Mesothelial cell of epicardium (in vitro differentiated cells): Measurements from ENCODE around the gene MED12L. TPM values are rescaled to one million over a fixed set of nuclear protein-coding genes. Genes with fewer than 3 reads are reported as not detected.

Experiments
- DNase-seq, 2 experiments: peaks; one replicate each; pipeline ENCODE4 v3.0.0; 2021; ENCODE audit warnings: low spot score in 2 of 2; ENCODE audit not compliant: unreplicated experiment in 2 of 2
- H3K27ac Mint-ChIP-seq: 2 replicates; pipeline ENCODE4 v1.8.0; 2021; ENCODE audit warnings: mixed read lengths
- H3K27me3 Mint-ChIP-seq: 2 replicates; pipeline ENCODE4 v1.8.0; 2021; ENCODE audit warnings: low read depth, mixed read lengths
- H3K36me3 Mint-ChIP-seq: 2 replicates; pipeline ENCODE4 v1.8.0; 2021; ENCODE audit warnings: mixed read lengths
- H3K4me1 Mint-ChIP-seq: 2 replicates; pipeline ENCODE4 v1.8.0; 2021; ENCODE audit warnings: mixed read lengths
- H3K4me3 Mint-ChIP-seq: 2 replicates; pipeline ENCODE4 v1.8.0; 2021; ENCODE audit warnings: mild to moderate bottlenecking, moderate library complexity, mixed read lengths
- H3K9me3 Mint-ChIP-seq: 2 replicates; pipeline ENCODE4 v1.8.0; 2021; ENCODE audit warnings: mixed read lengths
- CTCF ChIP-seq: fragments of 200-600 bp; sonication (generic); IDR thresholded peaks from one replicate; pipeline ENCODE4 v1.5.0; 2021; ENCODE audit warnings: antibody characterized with exemption; ENCODE audit not compliant: unreplicated experiment
- total RNA-seq: library from RNA; stranded (reverse); gene quantifications from 3 replicates; pipeline ENCODE4 v1.2.1, GENCODE V29; 2021

MED12L gene
- total RNA-seq, 1 donor from 2014 or later = 13.8 TPM

GRCh38 chr3:151210676-151211381 is 125.4 kb downstream of the MED12L start:
- no peak overlapping the region for H3K4me3 Mint-ChIP-seq
- no peak for TF ChIP-seq CTCF
- no peak overlapping the region for H3K27ac Mint-ChIP-seq
- no peaks in the 10 kb centered on the region for H3K9me3 Mint-ChIP-seq
- no peaks in the 10 kb centered on the region for H3K27me3 Mint-ChIP-seq
- peaks cover 23% of the 10 kb centered on the region for H3K4me1 Mint-ChIP-seq
- DNase-seq = no peak
- no peaks in the 10 kb centered on the region for H3K36me3 Mint-ChIP-seq

- Mint-ChIP-seq H3K4me3 (no peak overlapping the region), H3K27me3 (no peaks in the 10 kb centered on the region), H3K27ac (no peak overlapping the region), H3K4me1 (peaks cover 38% of the 10 kb centered on the region), H3K9me3 (no peaks in the 10 kb centered on the region), H3K36me3 (no peaks in the 10 kb centered on the region)
- no peak for TF ChIP-seq CTCF
- no peak for DNase-seq
Measured at GRCh38 chr3:151213151-151213550, 127.7 kb downstream of the MED12L start.

- Mint-ChIP-seq H3K4me3 (no peak overlapping the region), H3K27ac (no peak overlapping the region), H3K36me3 (no peaks in the 10 kb centered on the region), H3K4me1 (peaks cover 38% of the 10 kb centered on the region), H3K27me3 (no peaks in the 10 kb centered on the region), H3K9me3 (no peaks in the 10 kb centered on the region)
- DNase-seq = no peak
- no peak for TF ChIP-seq CTCF
Measured at GRCh38 chr3:151213881-151214280, 128.4 kb downstream of the MED12L start.

- Mint-ChIP-seq H3K9me3 (no peaks in the 10 kb centered on the region), H3K4me3 (no peak overlapping the region), H3K27ac (no peak overlapping the region), H3K4me1 (peaks cover 38% of the 10 kb centered on the region), H3K36me3 (no peaks in the 10 kb centered on the region), H3K27me3 (no peaks in the 10 kb centered on the region)
- DNase-seq = no peak
- no peak for TF ChIP-seq CTCF
Measured at GRCh38 chr3:151214459-151214858, 129.0 kb downstream of the MED12L start.

- Mint-ChIP-seq H3K4me1 (peaks cover 25% of the 10 kb centered on the region), H3K36me3 (peaks cover 19% of the 10 kb centered on the region), H3K9me3 (peaks cover 14% of the 10 kb centered on the region), H3K27me3 (no peaks in the 10 kb centered on the region), H3K4me3 (no peak overlapping the region), H3K27ac (peak overlapping the region; percentile 10)
- TF ChIP-seq CTCF = no peak
- DNase-seq = no peak
Measured at GRCh38 chr3:151216641-151217607, 131.5 kb downstream of the MED12L start.
